Fibroblast of lung (primary cell): ENCODE measurements around the gene XPO6. TPM values are rescaled to one million over a fixed set of nuclear protein-coding genes. Genes with fewer than 3 reads are reported as not detected.

Source experiments
- DNase-seq, 2 donors: peaks; one replicate each; pipeline versions ENCODE4 v3.0.0 to v3.0.0-alpha.2; 2010; ENCODE audit warnings: low read depth in 2 of 2
- H2AFZ ChIP-seq: 2 replicates; pipeline ENCODE4 v1.5.1; 2012; ENCODE audit warnings: low read length, control low read depth, inconsistent platforms
- H3K27ac ChIP-seq: 2 replicates; pipeline ENCODE4 v1.5.1; 2011; ENCODE audit warnings: low read length, control low read depth; ENCODE audit not compliant: insufficient read depth
- H3K27me3 ChIP-seq: 2 replicates; pipeline ENCODE4 v1.5.1; 2011; ENCODE audit warnings: mild to moderate bottlenecking, low read length; ENCODE audit not compliant: control insufficient read depth, insufficient read depth
- H3K36me3 ChIP-seq: 2 replicates; pipeline ENCODE4 v1.5.1; 2011; ENCODE audit warnings: low read length; ENCODE audit not compliant: control insufficient read depth, insufficient read depth
- H3K4me1 ChIP-seq: 2 replicates; pipeline ENCODE4 v1.5.1; 2011; ENCODE audit warnings: low read length; ENCODE audit not compliant: control insufficient read depth, insufficient read depth; ENCODE audit errors: extremely low read depth
- H3K4me2 ChIP-seq: 2 replicates; pipeline ENCODE4 v1.5.1; 2011; ENCODE audit warnings: low read length, control low read depth; ENCODE audit not compliant: insufficient read depth; ENCODE audit errors: extremely low read depth
- H3K4me3 ChIP-seq, 4 experiments: fragments of 200-600 bp in 1 of 4; sonication (generic) in 1 of 4; replicated peaks in 1 of 4; 2 replicates each; pipeline ENCODE4 v1.5.1; 2011 to 2016; ENCODE audit warnings: low read length in 4 of 4, low read depth in 3 of 4, mild to moderate bottlenecking in 3 of 4, control low read depth in 2 of 4, inconsistent platforms in 1 of 4, mixed read lengths in 1 of 4; ENCODE audit not compliant: insufficient read depth in 1 of 4; ENCODE audit errors: control extremely low read depth in 1 of 4
- H3K79me2 ChIP-seq: 2 replicates; pipeline ENCODE4 v1.5.1; 2012; ENCODE audit warnings: mild to moderate bottlenecking, low read length, inconsistent platforms; ENCODE audit not compliant: control insufficient read depth, insufficient read depth
- H3K9ac ChIP-seq: 2 replicates; pipeline ENCODE4 v1.5.1; 2011; ENCODE audit warnings: mild to moderate bottlenecking, low read length, control low read depth; ENCODE audit not compliant: insufficient read depth
- H3K9me3 ChIP-seq: 2 replicates; pipeline ENCODE4 v1.5.1; 2012; ENCODE audit warnings: low read depth, low read length; ENCODE audit not compliant: control insufficient read depth, insufficient read depth
- H4K20me1 ChIP-seq: 2 replicates; pipeline ENCODE4 v1.5.1; 2011; ENCODE audit warnings: low read length; ENCODE audit not compliant: control insufficient read depth, insufficient read depth; ENCODE audit errors: extremely low read depth
- EZH2 ChIP-seq: IDR thresholded peaks from 2 replicates; pipeline ENCODE4 v1.5.1; 2012; ENCODE audit warnings: low read length, control low read depth, mild to moderate bottlenecking; ENCODE audit errors: missing control alignments
- polyA plus RNA-seq, 2 donors: library from polyadenylated mRNA; depleted of rRNA in 1 of 2; stranded (reverse) in 1 of 2; unstranded in 1 of 2; fragments of >200 nt; gene quantifications; 2 replicates each; pipeline ENCODE4 v1.2.1, GENCODE V29; 2011 to 2012; ENCODE audit warnings: missing spikeins in 1 of 2
- total RNA-seq: library from RNA; depleted of rRNA; stranded (reverse); fragments of >200 nt; gene quantifications from 2 replicates; pipeline ENCODE4 v1.2.1, GENCODE V29; 2014
- TF ChIP-seq, protein P1 (sequence below), 2 donors: IDR thresholded peaks in 1 of 2; conservative IDR thresholded peaks in 1 of 2; 1 replicate in 1 of 2; 2 replicates in 1 of 2; pipeline ENCODE4 v1.5.1; 2011 to 2012; ENCODE audit warnings: low read length in 2 of 2, control low read depth in 1 of 2, inconsistent platforms in 1 of 2, low read depth in 1 of 2, mild to moderate bottlenecking in 1 of 2

The XPO6 gene
- total and polyA plus RNA-seq, 2 donors (not counting 1 experiment from before 2014, with no cell fraction given) = 134 to 185 TPM

DNA sequence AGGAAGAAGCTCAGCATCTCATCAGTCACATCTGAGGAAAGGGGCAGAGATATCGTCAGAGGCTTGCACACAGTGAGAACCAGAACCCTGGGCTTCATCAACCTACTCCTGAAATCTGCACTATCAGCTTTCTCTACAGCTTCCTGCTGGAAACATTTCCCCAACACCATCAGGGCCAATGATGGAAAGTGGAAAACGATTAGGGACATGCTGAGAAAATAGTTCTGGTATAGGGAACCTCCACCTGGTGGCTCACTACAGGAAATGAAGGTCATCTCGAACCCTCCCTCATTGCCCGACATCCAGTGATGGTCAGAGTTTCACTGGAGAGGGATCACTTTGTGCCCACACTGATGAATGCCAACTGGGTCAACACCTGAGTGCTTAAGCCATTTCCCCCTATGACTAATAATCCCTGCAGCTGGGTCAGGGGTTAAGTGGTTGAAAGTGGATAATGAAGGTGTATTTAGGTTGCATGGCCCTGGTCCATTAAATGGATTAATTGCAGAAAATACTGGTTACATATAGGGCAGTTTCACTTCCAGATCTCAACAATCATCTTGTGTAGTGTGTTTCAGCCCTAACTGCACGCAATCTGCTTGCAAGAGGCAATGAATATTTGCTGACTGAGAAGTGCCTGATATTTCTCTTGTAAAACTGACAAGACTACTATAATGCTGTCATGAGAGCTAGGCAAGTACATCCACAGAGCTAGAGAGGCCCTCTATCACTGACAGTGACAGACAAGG lies 105.1 kb downstream of the XPO6 start:
- Histone ChIP-seq H3K27me3 (no peaks in the 10 kb centered on the region), H3K4me1 (no peaks in the 10 kb centered on the region), H3K36me3 (peaks cover 42% of the 10 kb centered on the region), H3K9ac (no peak overlapping the region), H3K79me2 (peaks cover 7% of the 10 kb centered on the region), H3K4me2 (no peak overlapping the region), H3K4me3 (no peak overlapping the region), H3K9me3 (no peaks in the 10 kb centered on the region), H4K20me1 (no peaks in the 10 kb centered on the region), H2AFZ (no peak overlapping the region), H3K27ac (no peak overlapping the region)
- DNase-seq = no peak
- TF ChIP-seq EZH2 = no peak
- TF ChIP-seq, protein P1, sequence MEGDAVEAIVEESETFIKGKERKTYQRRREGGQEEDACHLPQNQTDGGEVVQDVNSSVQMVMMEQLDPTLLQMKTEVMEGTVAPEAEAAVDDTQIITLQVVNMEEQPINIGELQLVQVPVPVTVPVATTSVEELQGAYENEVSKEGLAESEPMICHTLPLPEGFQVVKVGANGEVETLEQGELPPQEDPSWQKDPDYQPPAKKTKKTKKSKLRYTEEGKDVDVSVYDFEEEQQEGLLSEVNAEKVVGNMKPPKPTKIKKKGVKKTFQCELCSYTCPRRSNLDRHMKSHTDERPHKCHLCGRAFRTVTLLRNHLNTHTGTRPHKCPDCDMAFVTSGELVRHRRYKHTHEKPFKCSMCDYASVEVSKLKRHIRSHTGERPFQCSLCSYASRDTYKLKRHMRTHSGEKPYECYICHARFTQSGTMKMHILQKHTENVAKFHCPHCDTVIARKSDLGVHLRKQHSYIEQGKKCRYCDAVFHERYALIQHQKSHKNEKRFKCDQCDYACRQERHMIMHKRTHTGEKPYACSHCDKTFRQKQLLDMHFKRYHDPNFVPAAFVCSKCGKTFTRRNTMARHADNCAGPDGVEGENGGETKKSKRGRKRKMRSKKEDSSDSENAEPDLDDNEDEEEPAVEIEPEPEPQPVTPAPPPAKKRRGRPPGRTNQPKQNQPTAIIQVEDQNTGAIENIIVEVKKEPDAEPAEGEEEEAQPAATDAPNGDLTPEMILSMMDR (conservative IDR thresholded peaks at IDR 0.05 in 1 of 2, IDR thresholded peaks at IDR 0.05 in 1 of 2; ENCODE audit: low read depth in 1 of 2, low read length in 2 of 2) = no peak

DNA sequence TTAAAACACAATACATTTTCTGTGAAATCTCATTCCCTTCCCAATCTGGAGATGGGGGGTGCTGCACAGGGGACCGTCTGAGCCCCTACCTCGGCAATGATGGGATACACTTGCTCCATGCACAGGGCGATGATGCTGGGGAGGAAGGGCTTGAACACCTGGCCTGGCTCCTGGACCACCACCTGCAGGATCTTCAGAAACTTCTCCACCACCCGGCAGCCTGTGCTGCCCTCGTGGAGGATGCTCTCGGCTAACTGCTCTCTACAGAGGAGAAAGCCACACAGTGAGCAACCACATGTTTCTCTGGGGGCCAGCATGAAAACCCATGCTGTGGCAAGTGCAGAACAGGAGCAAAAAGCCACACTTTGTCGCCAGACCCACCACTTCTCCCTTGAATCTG lies 105.8 kb downstream of the XPO6 start:
- Histone ChIP-seq H3K27ac (no peak overlapping the region), H3K4me1 (no peaks in the 10 kb centered on the region), H3K4me2 (no peak overlapping the region), H3K36me3 (peaks cover 49% of the 10 kb centered on the region), H3K27me3 (no peaks in the 10 kb centered on the region), H3K4me3 (no peak overlapping the region), H2AFZ (no peak overlapping the region), H3K79me2 (peaks cover 7% of the 10 kb centered on the region), H3K9me3 (no peaks in the 10 kb centered on the region), H3K9ac (no peak overlapping the region), H4K20me1 (no peaks in the 10 kb centered on the region)
- DNase-seq = no peak
- TF ChIP-seq, protein P1 (conservative IDR thresholded peaks at IDR 0.05 in 1 of 2, IDR thresholded peaks at IDR 0.05 in 1 of 2; ENCODE audit: low read depth in 1 of 2, low read length in 2 of 2) = no peak
- no peak for TF ChIP-seq EZH2

DNA sequence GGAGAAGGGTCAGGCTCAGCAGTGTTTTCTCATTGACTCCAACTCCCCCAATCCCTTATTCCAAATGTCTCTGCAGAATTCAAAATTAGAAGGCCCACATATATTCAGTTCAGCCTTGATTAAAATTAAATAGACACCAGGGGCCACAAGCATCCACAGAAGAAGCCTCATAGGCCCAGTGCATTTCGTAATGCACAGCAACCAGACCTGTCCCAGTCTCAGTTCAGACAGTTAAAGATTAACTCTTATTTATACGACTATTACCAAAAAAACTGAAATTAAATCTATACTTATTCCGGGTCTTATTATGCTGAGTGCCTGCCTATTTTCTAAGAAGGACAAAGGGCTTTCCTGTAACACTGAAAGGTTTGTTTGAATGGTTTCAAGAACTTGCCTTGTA lies 106.5 kb downstream of the XPO6 start:
- no peak overlapping the region for H3K4me3 ChIP-seq
- DNase-seq = no peak
- peaks cover 7% of the 10 kb centered on the region for H3K79me2 ChIP-seq
- peaks cover 52% of the 10 kb centered on the region for H3K36me3 ChIP-seq
- H3K9me3 ChIP-seq = no peaks in the 10 kb centered on the region
- no peak overlapping the region for H3K9ac ChIP-seq
- no peak overlapping the region for H3K4me2 ChIP-seq
- no peaks in the 10 kb centered on the region for H3K27me3 ChIP-seq
- no peak overlapping the region for H3K27ac ChIP-seq
- H3K4me1 ChIP-seq = no peaks in the 10 kb centered on the region
- no peak overlapping the region for H2AFZ ChIP-seq
- H4K20me1 ChIP-seq = no peaks in the 10 kb centered on the region
- no peak for TF ChIP-seq EZH2
- TF ChIP-seq, protein P1 (conservative IDR thresholded peaks at IDR 0.05 in 1 of 2, IDR thresholded peaks at IDR 0.05 in 1 of 2; ENCODE audit: low read depth in 1 of 2, low read length in 2 of 2) = no peak
